Measurements from ENCODE around the gene IREB2.
A peak's percentile ranks its signal among the peaks of the same experiment; 100 is the strongest.

The IREB2 gene

DNA sequence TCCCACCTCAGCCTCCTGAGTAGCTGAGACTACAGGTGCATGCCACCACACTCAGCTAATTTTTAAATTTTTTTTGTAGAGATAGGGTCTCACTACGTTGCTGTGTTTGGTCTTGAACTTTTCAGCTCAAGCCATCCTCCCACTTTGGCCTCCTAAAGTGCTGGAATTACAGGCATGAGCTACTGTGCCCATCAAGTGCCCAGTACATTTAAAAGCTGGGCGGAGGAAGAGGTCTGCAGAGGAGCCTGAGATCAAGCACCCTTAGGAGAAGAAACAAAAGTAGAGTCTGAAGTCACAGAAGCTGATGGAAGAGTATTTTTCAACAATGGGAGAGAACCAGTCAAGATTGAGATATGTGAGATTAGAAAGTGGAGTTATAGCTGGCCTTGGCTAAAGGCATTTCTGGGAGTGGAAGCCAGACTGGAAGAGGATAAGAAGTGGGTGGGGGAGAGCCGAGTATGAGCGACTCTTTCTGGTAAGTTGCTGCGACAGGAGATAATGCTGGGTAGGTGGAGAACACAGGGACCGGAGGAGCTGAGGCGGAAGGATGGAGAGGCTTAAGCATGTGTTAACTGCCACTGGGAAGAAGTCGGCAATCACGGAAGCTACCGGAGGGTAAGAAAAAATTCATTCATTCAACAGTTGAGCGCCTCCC is 782 bp upstream of the IREB2 start:
- peak overlapping the region; percentile 92 for H3K9ac ChIP-seq (ENCODE audit: low read length)
- peaks cover 21% of the 10 kb centered on the region for H3K36me3 ChIP-seq (replicated peaks; ENCODE audit: low read depth, low read length)
- H3K4me1 ChIP-seq (ENCODE audit: low read length), result peaks cover 43% of the 10 kb centered on the region
- peak overlapping the region; percentile 92 for H3K4me3 ChIP-seq (ENCODE audit: low read length)
- peak overlapping the region; percentile 82 for H3K4me2 ChIP-seq (ENCODE audit: low read length)
- no peaks in the 10 kb centered on the region for H3K27me3 ChIP-seq (ENCODE audit: low read depth, low read length)
- TF ChIP-seq, protein P1, sequence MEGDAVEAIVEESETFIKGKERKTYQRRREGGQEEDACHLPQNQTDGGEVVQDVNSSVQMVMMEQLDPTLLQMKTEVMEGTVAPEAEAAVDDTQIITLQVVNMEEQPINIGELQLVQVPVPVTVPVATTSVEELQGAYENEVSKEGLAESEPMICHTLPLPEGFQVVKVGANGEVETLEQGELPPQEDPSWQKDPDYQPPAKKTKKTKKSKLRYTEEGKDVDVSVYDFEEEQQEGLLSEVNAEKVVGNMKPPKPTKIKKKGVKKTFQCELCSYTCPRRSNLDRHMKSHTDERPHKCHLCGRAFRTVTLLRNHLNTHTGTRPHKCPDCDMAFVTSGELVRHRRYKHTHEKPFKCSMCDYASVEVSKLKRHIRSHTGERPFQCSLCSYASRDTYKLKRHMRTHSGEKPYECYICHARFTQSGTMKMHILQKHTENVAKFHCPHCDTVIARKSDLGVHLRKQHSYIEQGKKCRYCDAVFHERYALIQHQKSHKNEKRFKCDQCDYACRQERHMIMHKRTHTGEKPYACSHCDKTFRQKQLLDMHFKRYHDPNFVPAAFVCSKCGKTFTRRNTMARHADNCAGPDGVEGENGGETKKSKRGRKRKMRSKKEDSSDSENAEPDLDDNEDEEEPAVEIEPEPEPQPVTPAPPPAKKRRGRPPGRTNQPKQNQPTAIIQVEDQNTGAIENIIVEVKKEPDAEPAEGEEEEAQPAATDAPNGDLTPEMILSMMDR (IDR thresholded peaks at IDR 0.05; ENCODE audit: low read depth, low read length), result no peak
- no peak for TF ChIP-seq EZH2phosphoT487 (IDR thresholded peaks at IDR 0.05; ENCODE audit: low read depth)
- peak overlapping the region; percentile 68 for H2AFZ ChIP-seq (ENCODE audit: low read depth, low read length)
- peaks cover 47% of the 10 kb centered on the region for H3K79me2 ChIP-seq (ENCODE audit: low read length)
- no peaks in the 10 kb centered on the region for H3K9me3 ChIP-seq (ENCODE audit: insufficient read depth, low read length)
- H4K20me1 ChIP-seq (ENCODE audit: insufficient read depth, low read length), result peaks cover under 1% of the 10 kb centered on the region
- peak overlapping the region; percentile 74 for H3K27ac ChIP-seq (ENCODE audit: low read length)

DNA sequence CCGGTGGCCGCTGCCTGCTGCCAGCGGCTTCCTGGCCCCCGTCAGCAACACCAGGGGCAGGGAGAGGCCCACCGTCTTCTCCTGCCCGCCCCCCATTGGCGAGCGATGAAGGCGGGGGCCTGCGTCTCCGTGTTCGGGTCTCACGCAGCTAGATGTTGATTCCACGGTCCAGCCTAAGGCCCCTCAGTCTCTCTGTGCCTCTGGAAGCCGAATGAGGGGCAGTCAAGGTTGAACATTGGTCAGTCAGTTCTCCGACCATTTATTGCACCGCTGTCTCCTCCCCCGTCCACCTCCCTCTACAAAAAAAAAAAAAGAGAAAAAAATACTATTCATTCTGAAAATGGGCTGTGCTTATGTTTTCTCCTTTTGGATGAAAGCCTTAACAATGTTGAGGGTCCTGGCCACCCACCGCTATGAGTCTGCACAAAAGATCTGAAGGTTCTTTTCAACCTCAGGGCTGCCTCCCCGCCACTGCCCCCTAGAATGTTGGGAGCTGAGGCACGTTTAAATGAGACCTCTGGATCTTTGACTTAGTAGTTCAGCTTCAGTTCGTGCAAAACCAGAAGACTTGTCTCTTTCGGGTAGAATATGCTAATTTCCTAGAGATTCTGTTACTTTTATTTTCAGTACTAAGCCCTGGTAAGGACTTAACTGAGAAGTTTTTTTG is 736 bp downstream of the IREB2 start:
- Histone ChIP-seq H3K9ac (ENCODE audit: low read length) (peak overlapping the region; percentile 97), H3K4me3 (ENCODE audit: low read length) (peak overlapping the region; percentile 92), H3K4me1 (ENCODE audit: low read length) (peaks cover 28% of the 10 kb centered on the region), H2AFZ (ENCODE audit: low read depth, low read length) (no peak overlapping the region), H3K4me2 (ENCODE audit: low read length) (peak overlapping the region; percentile 79), H4K20me1 (ENCODE audit: insufficient read depth, low read length) (peaks cover 6% of the 10 kb centered on the region), H3K36me3 (replicated peaks; ENCODE audit: low read depth, low read length) (peaks cover 31% of the 10 kb centered on the region), H3K27me3 (ENCODE audit: low read depth, low read length) (no peaks in the 10 kb centered on the region), H3K27ac (ENCODE audit: low read length) (peak overlapping the region; percentile 64), H3K9me3 (ENCODE audit: insufficient read depth, low read length) (no peaks in the 10 kb centered on the region), H3K79me2 (ENCODE audit: low read length) (peaks cover 62% of the 10 kb centered on the region)
- TF ChIP-seq, protein P1 (IDR thresholded peaks at IDR 0.05; ENCODE audit: low read depth, low read length), result peak; percentile 42
- no peak for TF ChIP-seq EZH2phosphoT487 (IDR thresholded peaks at IDR 0.05; ENCODE audit: low read depth)

DNA sequence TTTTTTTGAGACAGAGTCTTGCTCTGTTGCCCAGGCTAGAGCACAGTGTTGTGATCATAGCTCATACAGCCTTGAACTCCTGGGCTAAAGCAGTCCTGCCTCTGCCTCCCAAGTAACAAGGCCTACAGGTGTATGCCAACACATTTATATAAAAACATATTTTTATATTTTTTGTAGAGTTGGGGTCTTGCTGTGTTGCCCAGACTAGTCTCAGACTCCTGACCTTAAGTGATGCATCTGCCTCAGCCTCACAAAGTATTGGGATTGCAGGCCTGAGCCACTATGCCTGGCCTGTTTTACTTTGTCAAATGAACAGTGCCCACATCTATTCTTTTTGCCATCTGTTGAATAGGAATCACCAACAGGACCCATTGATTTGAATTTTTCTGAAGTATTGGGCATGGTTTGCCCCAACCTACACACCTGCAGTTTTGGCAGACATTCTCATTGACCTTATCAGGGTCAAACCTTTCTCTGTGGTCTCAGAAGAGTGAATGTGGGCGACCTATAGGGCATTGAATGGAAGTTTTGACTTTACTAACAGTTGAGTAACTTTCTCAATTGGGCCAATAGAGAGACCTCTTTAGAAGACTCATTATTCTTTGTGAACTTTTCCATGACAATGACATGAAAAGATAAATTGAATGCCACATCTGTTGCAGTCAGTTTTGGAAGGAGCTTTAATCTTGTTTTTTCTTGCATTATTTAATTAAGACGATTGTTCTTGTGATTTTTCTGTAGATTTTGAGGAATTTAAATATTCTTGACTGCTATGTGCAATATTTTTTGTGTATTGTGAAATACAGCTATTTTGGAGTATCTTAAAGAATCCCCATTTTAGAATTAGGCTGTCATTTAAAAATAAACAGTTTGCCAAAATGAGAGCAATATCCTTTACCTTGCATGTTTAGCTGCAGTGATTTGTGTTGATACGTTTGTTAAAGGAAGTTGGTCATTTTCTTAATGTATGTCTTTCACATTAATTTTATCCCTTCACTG is 2.7 kb downstream of the IREB2 start:
- Histone ChIP-seq H3K4me3 (ENCODE audit: low read length) (no peak overlapping the region), H3K9ac (ENCODE audit: low read length) (no peak overlapping the region), H2AFZ (ENCODE audit: low read depth, low read length) (no peak overlapping the region), H3K27me3 (ENCODE audit: low read depth, low read length) (no peaks in the 10 kb centered on the region), H3K36me3 (replicated peaks; ENCODE audit: low read depth, low read length) (peaks cover 49% of the 10 kb centered on the region), H3K27ac (ENCODE audit: low read length) (no peak overlapping the region), H4K20me1 (ENCODE audit: insufficient read depth, low read length) (peaks cover 13% of the 10 kb centered on the region), H3K79me2 (ENCODE audit: low read length) (peaks cover 82% of the 10 kb centered on the region), H3K4me1 (ENCODE audit: low read length) (peaks cover 22% of the 10 kb centered on the region), H3K4me2 (ENCODE audit: low read length) (no peak overlapping the region), H3K9me3 (ENCODE audit: insufficient read depth, low read length) (no peaks in the 10 kb centered on the region)
- no peak for TF ChIP-seq EZH2phosphoT487 (IDR thresholded peaks at IDR 0.05; ENCODE audit: low read depth)
- TF ChIP-seq, protein P1 (IDR thresholded peaks at IDR 0.05; ENCODE audit: low read depth, low read length), result no peak
